ENCODE results near the gene HOMER1.
A peak's percentile ranks its signal among the peaks of the same experiment; 100 is the strongest.

DNA sequence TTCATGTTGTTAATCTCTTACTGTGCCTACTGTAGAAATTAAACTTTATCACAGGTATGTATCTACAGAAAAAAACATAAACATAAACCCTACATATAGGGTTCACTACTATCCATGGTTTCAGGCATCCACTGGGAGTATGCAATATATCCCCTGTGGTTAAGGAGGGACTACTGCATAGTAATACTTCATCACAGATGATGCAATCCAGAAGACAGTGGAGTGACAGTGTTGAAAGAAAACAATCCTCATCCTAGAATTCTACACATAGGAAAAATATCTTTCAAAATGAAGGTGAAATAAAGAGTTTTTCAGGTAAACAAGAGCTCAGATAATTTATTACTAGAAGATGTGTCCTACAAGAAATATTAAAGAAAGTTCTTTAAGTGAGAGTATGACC, 105.9 kb downstream of the HOMER1 start:
- TF ChIP-seq CEBPB (IDR thresholded peaks at IDR 0.05; ENCODE audit: borderline replicate concordance, low read depth, low read length) (peak; percentile 73; the same call in 1 of the 2 replicates), ATF3 (CRISPR knock-in tag; IDR thresholded peaks at IDR 0.05) (no peak), REST (IDR thresholded peaks at IDR 0.05; ENCODE audit: borderline replicate concordance in 1 of 2, low read depth in 1 of 2, low read length in 2 of 2) (no peak), FOSL2 (CRISPR knock-in tag; IDR thresholded peaks at IDR 0.05) (no peak), EP300 (IDR thresholded peaks at IDR 0.05; ENCODE audit: low read depth in 2 of 2, low read length in 2 of 2) (no peak), EP300 (CRISPR knock-in tag; IDR thresholded peaks at IDR 0.05; ENCODE audit: borderline replicate concordance) (no peak), NBN (conservative IDR thresholded peaks at IDR 0.05) (no peak)
- TF ChIP-seq, protein P1, sequence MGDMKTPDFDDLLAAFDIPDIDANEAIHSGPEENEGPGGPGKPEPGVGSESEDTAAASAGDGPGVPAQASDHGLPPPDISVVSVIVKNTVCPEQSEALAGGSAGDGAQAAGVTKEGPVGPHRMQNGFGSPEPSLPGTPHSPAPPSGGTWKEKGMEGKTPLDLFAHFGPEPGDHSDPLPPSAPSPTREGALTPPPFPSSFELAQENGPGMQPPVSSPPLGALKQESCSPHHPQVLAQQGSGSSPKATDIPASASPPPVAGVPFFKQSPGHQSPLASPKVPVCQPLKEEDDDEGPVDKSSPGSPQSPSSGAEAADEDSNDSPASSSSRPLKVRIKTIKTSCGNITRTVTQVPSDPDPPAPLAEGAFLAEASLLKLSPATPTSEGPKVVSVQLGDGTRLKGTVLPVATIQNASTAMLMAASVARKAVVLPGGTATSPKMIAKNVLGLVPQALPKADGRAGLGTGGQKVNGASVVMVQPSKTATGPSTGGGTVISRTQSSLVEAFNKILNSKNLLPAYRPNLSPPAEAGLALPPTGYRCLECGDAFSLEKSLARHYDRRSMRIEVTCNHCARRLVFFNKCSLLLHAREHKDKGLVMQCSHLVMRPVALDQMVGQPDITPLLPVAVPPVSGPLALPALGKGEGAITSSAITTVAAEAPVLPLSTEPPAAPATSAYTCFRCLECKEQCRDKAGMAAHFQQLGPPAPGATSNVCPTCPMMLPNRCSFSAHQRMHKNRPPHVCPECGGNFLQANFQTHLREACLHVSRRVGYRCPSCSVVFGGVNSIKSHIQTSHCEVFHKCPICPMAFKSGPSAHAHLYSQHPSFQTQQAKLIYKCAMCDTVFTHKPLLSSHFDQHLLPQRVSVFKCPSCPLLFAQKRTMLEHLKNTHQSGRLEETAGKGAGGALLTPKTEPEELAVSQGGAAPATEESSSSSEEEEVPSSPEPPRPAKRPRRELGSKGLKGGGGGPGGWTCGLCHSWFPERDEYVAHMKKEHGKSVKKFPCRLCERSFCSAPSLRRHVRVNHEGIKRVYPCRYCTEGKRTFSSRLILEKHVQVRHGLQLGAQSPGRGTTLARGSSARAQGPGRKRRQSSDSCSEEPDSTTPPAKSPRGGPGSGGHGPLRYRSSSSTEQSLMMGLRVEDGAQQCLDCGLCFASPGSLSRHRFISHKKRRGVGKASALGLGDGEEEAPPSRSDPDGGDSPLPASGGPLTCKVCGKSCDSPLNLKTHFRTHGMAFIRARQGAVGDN (CRISPR knock-in tag; IDR thresholded peaks at IDR 0.05), result no peak
